K562 (cell line): ENCODE data around the gene SLIT1. TPM values are rescaled to one million over a fixed set of nuclear protein-coding genes. Genes with fewer than 3 reads are reported as not detected.

Experiments
- ATAC-seq: fragments of 200-7000 bp; cut with Tn5 transposase; 3 replicates; pipeline ENCODE4 v1.9.1; 2020; ENCODE audit warnings: moderate library complexity
- BruUV-seq: library from RNA; stranded (reverse); fragments of 400-500 nt; replicated peaks from 2 replicates; lab custom pipeline; 2021; lab: Mats Ljungman, UMichigan
- CTCF ChIA-PET: fragments of 300-600 bp; formaldehyde crosslinking; extraction: SDS; loops from one replicate; lab custom pipeline; 2021; ENCODE audit warnings: low intra/inter-chr PET ratio; lab: Yijun Ruan, JAX
- POLR2A ChIA-PET: fragments of 300-600, 350-650 bp; sonication (Branson Sonifier 250); formaldehyde crosslinking; extraction: SDS; loops from one replicate; lab custom pipeline; 2021; ENCODE audit warnings: antibody characterized with exemption, inconsistent platforms; lab: Yijun Ruan, JAX
- DNase-seq, 4 experiments: peaks; one replicate each; pipeline versions ENCODE4 v3.0.0 to v3.0.0-alpha.2; 2011 to 2018; ENCODE audit warnings: low spot score in 3 of 4, mixed read lengths in 3 of 4; ENCODE audit errors: extremely low read depth in 1 of 4
- FAIRE-seq: peaks from 2 replicates; lab custom pipeline; 2011; peaks lifted over from hg19 to GRCh38; lab: Jason Lieb, UNC
- H2AFZ ChIP-seq: 2 replicates; pipeline ENCODE4 v1.6.0; 2011; ENCODE audit warnings: low read depth, low read length, control low read depth, inconsistent platforms
- H3K27ac ChIP-seq: fragments of 200-600 bp; 3 replicates; pipeline ENCODE4 v1.8.0; 2011; ENCODE audit warnings: low read depth, mild to moderate bottlenecking, control low read depth, inconsistent platforms, low read length, moderate library complexity, mixed read lengths; ENCODE audit errors: extremely low read depth
- H3K27me3 ChIP-seq, 2 experiments: fragments of 300-600 bp in 1 of 2; 2 replicates in 1 of 2; 3 replicates in 1 of 2; pipeline versions ENCODE4 v1.6.0 to v1.8.0; 2011; ENCODE audit warnings: inconsistent platforms in 2 of 2, low read length in 2 of 2, mild to moderate bottlenecking in 1 of 2, mixed read lengths in 1 of 2, moderate library complexity in 1 of 2; ENCODE audit not compliant: control insufficient read depth in 2 of 2, insufficient read depth in 2 of 2
- H3K36me3 ChIP-seq: fragments of 300-600 bp; 3 replicates; pipeline ENCODE4 v1.8.0; 2011; ENCODE audit warnings: mild to moderate bottlenecking, low read length, inconsistent platforms; ENCODE audit not compliant: control insufficient read depth, insufficient read depth
- H3K4me1 ChIP-seq, 2 experiments: fragments of 200-600 bp in 1 of 2; replicated peaks in 1 of 2; 2 replicates in 1 of 2; 3 replicates in 1 of 2; pipeline versions ENCODE4 v1.5.1 to v1.8.0; 2011; ENCODE audit warnings: inconsistent platforms in 2 of 2, low read length in 2 of 2, mild to moderate bottlenecking in 1 of 2, mixed read lengths in 1 of 2, moderate library complexity in 1 of 2; ENCODE audit not compliant: control insufficient read depth in 2 of 2, insufficient read depth in 2 of 2
- H3K4me2 ChIP-seq: 2 replicates; pipeline ENCODE4 v1.6.1; 2011; ENCODE audit warnings: low read length, control low read depth, inconsistent platforms, mixed read lengths; ENCODE audit not compliant: insufficient read depth
- H3K4me3 ChIP-seq: fragments of 200-600 bp; sonication (generic), shearing (Covaris generic); 2 replicates; pipeline ENCODE4 v1.5.1; 2016; ENCODE audit warnings: control low read depth, inconsistent platforms
- H3K79me2 ChIP-seq: fragments of 200-600 bp; 3 replicates; pipeline ENCODE4 v1.8.0; 2011; ENCODE audit warnings: low read length, inconsistent platforms; ENCODE audit not compliant: control insufficient read depth, insufficient read depth
- H3K9ac ChIP-seq, 2 experiments: 2 replicates each; pipeline versions ENCODE4 v1.6.0 to v1.6.1; 2011; ENCODE audit warnings: low read depth in 2 of 2, low read length in 2 of 2, control low read depth in 1 of 2, inconsistent platforms in 1 of 2, mild to moderate bottlenecking in 1 of 2, mixed read lengths in 1 of 2; ENCODE audit not compliant: insufficient read depth in 1 of 2
- H3K9me1 ChIP-seq: one replicate; pipeline ENCODE4 v1.6.0; 2011; ENCODE audit warnings: inconsistent platforms, mild to moderate bottlenecking, low read length, moderate library complexity; ENCODE audit not compliant: control insufficient read depth, insufficient read depth
- H3K9me3 ChIP-seq: replicated peaks from 2 replicates; pipeline ENCODE4 v1.5.1; 2011; ENCODE audit warnings: low read depth, low read length, inconsistent platforms; ENCODE audit not compliant: control insufficient read depth, insufficient read depth
- H4K20me1 ChIP-seq: replicated peaks from 2 replicates; pipeline ENCODE4 v1.6.1; 2011; ENCODE audit warnings: low read length, inconsistent platforms, mixed read lengths; ENCODE audit not compliant: control insufficient read depth, insufficient read depth
- CBX5 ChIP-seq: IDR thresholded peaks from 2 replicates; pipeline ENCODE4 v1.6.1; 2014; ENCODE audit warnings: low read depth, borderline replicate concordance
- CEBPB ChIP-seq: fragments of 450-650 bp; IDR thresholded peaks from 2 replicates; pipeline ENCODE4 v1.6.1; 2016; ENCODE audit warnings: missing genetic modification characterization, missing compliant biosample characterization
- E2F8 ChIP-seq: fragments of 450-650 bp; IDR thresholded peaks from 2 replicates; pipeline ENCODE4 v1.7.1; 2018; ENCODE audit warnings: mild to moderate bottlenecking, low read depth; ENCODE audit not compliant: partially characterized antibody
- FOXA1 ChIP-seq: fragments of 450-650 bp; IDR thresholded peaks from 2 replicates; pipeline ENCODE4 v1.6.1; 2016; ENCODE audit warnings: mild to moderate bottlenecking, borderline replicate concordance
- FOXA3 ChIP-seq, 2 experiments: fragments of 450-650 bp in 1 of 2; sonication (generic) in 1 of 2; formaldehyde crosslinking; IDR thresholded peaks in 1 of 2; conservative IDR thresholded peaks in 1 of 2; 2 replicates each; pipeline versions ENCODE4 v1.4.0 to v1.8.0; 2020 to 2022; ENCODE audit warnings: mild to moderate bottlenecking in 2 of 2, missing genetic modification reagents in 1 of 2
- NFIC ChIP-seq: fragments of 450-650 bp; IDR thresholded peaks from 2 replicates; pipeline ENCODE4 v1.6.1; 2017; ENCODE audit warnings: mild to moderate bottlenecking, inconsistent platforms
- PHF21A ChIP-seq: fragments of 450-650 bp; IDR thresholded peaks from 2 replicates; pipeline ENCODE4 v1.6.1; 2017; ENCODE audit warnings: low read depth, borderline replicate concordance
- RFX7 ChIP-seq: fragments of 250-450 bp; sonication (Bioruptor Pico); IDR thresholded peaks from 2 replicates; pipeline ENCODE4 v1.5.1; 2021; ENCODE audit warnings: mild to moderate bottlenecking
- ZNF239 ChIP-seq: fragments of 250-450 bp; sonication (Bioruptor Pico); IDR thresholded peaks from 2 replicates; pipeline ENCODE4 v1.4.0; 2020; ENCODE audit warnings: mild to moderate bottlenecking
- WGBS: fragments of 100-300 bp; shearing (Covaris generic); methylation state at CpG from one replicate; pipeline ENCODE4 v1.1.6; 2016; ENCODE audit warnings: low coverage, mixed read lengths; ENCODE audit not compliant: insufficient coverage; ENCODE audit errors: missing lambda C conversion rate; 5-methylcytosine and 5-hydroxymethylcytosine counted together
- in situ Hi-C: fragments of 300-500 bp; cut with MboI; formaldehyde crosslinking; loops from 4 replicates; pipeline ENCODE4 v1.15.0; 2018; ENCODE audit warnings: inconsistent platforms, mixed read lengths
- intact Hi-C: fragments of 100-400 bp; cut with micrococcal nuclease; formaldehyde crosslinking; loops from 2 replicates; pipeline ENCODE4 v1.14.2; 2022
- polyA plus RNA-seq, 8 experiments: library from polyadenylated mRNA; depleted of rRNA in 4 of 8; stranded (reverse) in 5 of 8; unstranded in 3 of 8; fragments of >200 nt; fragmentation: Nextera tagmentation in 2 of 8; fragmentation: Illumina TruSeq in 1 of 8; extraction: Ambion mirVana in 2 of 8; extraction: Trizol in 1 of 8; gene quantifications; 2 replicates each; pipeline versions ENCODE4 v1.2.1 to v1.2.3, GENCODE V29; 2011 to 2014; ENCODE audit warnings: inconsistent platforms in 1 of 8, missing spikeins in 1 of 8
- total RNA-seq, 7 experiments: library from RNA; depleted of rRNA in 6 of 7; stranded (reverse); fragments of >200 nt in 6 of 7; fragmentation: Illumina TruSeq in 2 of 7; extraction: Trizol in 2 of 7; gene quantifications; 2 replicates each; pipeline versions ENCODE4 v1.2.1 to v1.2.3, GENCODE V29; 2011 to 2021; ENCODE audit warnings: low replicate concordance in 1 of 7

SLIT1 gene
- total and polyA plus RNA-seq, 9 of the 15 experiments (the other 6 are each of a cell fraction or from before 2014, with no cell fraction given): 0.01 to 0.11 (median 0.04) TPM; not detected in 3

- Histone ChIP-seq H3K4me1 (no peaks in the 10 kb centered on the region), H3K79me2 (no peaks in the 10 kb centered on the region), H3K36me3 (no peaks in the 10 kb centered on the region), H3K9me1 (no peaks in the 10 kb centered on the region), H2AFZ (no peak overlapping the region), H3K9me3 (no peaks in the 10 kb centered on the region), H3K27ac (no peak overlapping the region), H3K4me3 (no peak overlapping the region), H4K20me1 (no peaks in the 10 kb centered on the region), H3K4me2 (no peak overlapping the region), H3K9ac (no peak overlapping the region), H3K27me3 (peaks cover 7 to 39% of the 10 kb centered on the region in 2 experiments; a peak in 3 of 5 replicates)
- no TSS peak for BruUV-seq
- intact Hi-C loops (no loop called here), in situ Hi-C loops (no loop called here)
- ATAC-seq (no peak), DNase-seq (no peak), FAIRE-seq (no peak)
- CTCF ChIA-PET: no interaction called here
- POLR2A ChIA-PET: interaction anchor here (0.6 kb wide), 1 partner anchor 54 kb away, joined by 3 read pairs; no protein-coding TSS in a partner anchor
- TF ChIP-seq FOXA3 (CRISPR knock-in tag; conservative IDR thresholded peaks at IDR 0.05 in 1 of 2, IDR thresholded peaks at IDR 0.05 in 1 of 2) (no peak), E2F8 (no peak), CEBPB (tag) (no peak), CBX5 (no peak), RFX7 (no peak), FOXA1 (no peak), NFIC (no peak), PHF21A (no peak), ZNF239 (CRISPR knock-in tag) (no peak)
- 0% methylated on average over 1 of the region's 8 CpGs for WGBS
Observed at GRCh38 chr10:97150616-97151015, 35.1 kb downstream of the SLIT1 start.
